OCI-LY3 (cell line): ENCODE measurements around the gene ESRRB.

Experiments
- CTCF ChIP-seq: fragments of 200-600, 300-600 bp; sonication (generic); IDR thresholded peaks from 2 replicates; pipeline ENCODE4 v1.5.1; 2014; ENCODE audit warnings: antibody characterized with exemption, low read length, low read depth
- EZH2phosphoT487 ChIP-seq: fragments of 200-600 bp; shearing (Covaris generic); IDR thresholded peaks from 2 replicates; pipeline ENCODE4 v1.6.1; 2018; ENCODE audit warnings: antibody characterized with exemption, mixed run types, low read depth

DNA sequence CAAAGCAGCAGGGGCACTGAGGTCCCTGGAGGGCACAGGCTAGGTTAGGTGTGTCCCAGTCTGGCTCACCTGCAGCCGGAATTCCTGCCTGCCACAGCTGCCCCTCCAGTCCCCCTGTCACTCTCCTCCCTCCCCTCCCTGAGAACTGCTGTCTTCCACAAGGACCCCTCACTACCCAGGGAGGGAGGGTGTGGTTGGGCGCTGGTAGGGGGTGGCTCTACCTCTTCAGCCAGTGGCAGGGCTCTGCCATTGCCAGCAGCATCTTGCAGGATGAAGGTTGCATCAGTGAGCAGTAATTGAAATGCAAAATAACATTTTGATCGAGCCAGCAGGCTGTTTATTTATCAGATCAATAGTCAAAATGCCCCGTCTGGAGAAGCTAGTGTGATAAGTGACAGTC is 45.7 kb downstream of the ESRRB start:
- no peak for TF ChIP-seq CTCF
- no peak for TF ChIP-seq EZH2phosphoT487
